Activated T-cell treated with anti-CD3 and anti-CD28 coated beads for 1 hour (primary cell): Measurements from ENCODE around the gene PTPRO.

ENCODE experiments used
- DNase-seq: peaks from one replicate; pipeline ENCODE4 v3.0.0-alpha.2; 2020; ENCODE audit warnings: low read depth

PTPRO gene

DNA sequence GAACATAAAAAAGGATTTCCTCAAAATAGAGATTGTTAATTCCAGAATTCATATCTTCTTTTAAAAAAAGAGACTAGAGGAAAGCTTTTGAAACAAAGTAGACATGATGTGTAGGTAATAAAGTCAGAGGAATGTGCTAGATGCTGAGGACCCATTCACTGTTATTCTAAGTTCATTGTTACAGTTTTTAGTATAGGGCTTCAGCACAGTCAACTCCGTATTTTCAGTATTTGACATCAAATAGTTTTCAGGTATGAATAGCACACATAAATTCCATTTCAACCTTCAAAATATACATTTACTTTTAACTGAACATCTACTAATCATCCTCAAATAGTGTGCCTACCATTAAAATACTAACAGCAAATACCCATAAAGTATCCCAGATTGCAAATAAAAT lies 239.1 kb downstream of the PTPRO start:
- DNase-seq, result no peak

DNA sequence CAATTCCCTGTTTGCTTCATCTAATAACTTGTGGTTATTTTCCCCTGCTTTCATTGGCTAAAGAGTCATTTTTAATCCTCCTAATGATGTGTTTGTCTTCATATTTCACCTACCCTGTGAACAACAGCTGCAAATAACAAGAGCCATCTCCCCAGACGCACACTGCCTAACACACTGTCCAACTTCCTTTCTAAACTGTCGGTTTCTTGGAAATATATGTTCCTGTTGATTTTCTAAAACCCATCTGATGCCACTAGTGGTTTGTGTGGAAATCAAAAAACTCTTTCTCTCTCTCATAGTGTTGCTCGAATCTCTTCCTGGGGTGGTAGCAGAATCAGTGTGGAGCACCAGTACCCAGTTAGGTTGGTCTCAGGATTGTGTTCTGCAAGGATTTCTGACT lies 240.0 kb downstream of the PTPRO start:
- no peak for DNase-seq

DNA sequence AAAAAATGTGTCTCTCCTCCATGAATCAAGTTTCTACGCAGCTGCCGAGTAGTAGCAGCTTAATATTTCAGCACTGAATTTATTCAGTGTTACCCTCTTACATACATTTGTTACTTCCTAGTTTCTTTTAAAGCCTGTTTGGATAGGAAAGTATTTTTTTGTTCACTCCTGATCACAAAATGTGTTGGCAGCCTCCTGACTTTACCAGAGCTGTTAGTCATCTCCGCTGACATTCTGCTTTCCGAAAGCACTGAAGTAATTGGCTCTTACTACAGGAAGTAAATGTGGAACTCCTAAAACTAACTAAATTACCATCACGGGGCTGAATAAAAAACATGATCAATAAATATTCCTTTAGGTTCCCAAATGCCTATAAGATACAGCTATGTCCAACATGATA lies 241.4 kb downstream of the PTPRO start:
- no peak for DNase-seq

DNA sequence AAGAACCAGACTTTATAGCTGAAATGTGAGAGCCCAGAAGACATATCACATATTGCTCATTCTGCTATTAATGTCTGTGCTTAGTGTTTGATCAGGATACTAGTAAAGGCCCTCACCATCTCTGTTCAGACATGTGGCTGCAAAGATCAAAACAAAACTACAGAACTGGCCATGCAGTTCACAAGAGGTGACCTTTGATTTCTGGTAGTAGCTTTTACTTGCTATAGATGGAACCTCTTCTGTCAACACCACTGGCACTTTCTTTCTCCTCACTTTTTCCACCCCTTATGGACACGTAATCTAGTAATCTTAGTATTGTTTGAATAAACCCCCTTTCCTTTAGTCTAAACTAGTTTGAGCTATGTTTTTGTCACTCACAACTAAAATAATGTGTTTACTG lies 252.0 kb downstream of the PTPRO start:
- DNase-seq, result no peak

DNA sequence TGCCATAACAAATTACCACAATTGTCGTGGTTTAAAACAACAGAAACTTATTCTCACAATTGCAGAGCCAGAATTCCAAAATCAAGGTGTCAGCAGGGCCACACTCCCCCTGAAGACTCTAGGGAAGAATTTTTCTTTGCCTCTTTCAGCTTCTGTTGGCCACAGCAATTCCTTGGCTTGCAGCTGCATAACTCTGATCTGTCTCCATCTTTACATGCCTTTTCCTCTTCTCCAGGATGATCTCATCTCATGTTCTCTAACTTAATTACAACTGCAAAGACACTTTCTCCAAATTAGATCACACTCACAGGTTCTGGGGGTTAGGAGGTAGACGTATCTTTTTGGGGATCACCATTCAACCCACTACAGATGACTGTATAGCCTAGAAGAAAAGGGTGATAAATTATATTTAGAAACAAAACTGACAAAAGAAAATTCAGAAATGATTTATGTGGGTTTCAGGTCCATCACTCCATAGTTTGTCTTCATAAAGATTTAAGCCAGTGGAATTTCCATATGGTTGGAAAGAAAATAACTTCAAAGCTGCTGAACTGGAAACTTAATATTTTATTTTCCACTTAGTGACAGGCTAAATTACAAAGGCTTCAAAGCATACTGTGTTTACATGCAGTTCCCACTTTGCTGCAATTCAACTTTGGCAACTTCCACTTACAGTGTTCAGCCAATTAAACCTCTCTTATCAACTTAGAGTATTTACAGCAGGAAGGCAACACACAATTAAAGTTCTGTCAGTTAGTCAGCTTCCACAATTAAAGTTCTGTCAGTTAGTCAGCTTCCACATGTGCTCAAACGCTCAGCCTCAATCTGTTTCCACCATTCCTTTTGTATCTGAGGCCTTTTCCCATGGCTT lies 253.6 kb downstream of the PTPRO start:
- no peak for DNase-seq

DNA sequence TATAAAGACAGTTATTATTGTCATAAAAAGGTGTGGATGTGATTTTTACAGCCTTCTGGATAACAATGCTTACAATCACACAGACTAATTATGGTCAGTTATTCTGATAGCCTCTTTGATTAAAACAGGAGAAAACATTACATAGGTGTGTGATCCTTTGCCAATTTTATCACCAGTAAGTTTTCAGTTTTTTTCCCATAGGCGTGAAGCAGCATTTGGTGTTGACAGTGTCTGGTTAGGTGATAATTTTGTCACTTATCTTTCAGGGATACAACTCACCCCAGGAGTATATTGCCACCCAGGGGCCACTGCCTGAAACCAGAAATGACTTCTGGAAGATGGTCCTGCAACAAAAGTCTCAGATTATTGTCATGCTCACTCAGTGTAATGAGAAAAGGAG lies 258.1 kb downstream of the PTPRO start:
- DNase-seq, result no peak

DNA sequence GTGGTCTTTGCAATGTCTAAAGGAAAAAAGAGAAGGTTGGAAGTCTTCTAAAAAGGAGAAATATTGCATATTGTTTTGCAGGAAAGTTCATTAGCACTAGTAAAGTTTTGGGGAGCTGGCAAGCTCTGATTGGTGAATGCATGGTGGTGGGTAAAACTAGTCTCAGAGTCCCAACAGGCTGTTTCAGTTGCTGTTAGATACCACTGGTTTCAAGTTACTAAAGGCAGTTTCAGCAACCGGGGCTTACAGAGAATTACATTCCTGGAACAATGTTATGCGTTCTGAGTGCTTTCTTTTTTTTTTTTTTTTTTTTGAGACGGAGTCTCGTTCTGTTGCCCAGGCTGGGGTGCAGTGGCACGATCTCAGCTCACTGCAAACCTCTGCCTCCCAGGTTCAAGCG lies 258.7 kb downstream of the PTPRO start:
- no peak for DNase-seq

DNA sequence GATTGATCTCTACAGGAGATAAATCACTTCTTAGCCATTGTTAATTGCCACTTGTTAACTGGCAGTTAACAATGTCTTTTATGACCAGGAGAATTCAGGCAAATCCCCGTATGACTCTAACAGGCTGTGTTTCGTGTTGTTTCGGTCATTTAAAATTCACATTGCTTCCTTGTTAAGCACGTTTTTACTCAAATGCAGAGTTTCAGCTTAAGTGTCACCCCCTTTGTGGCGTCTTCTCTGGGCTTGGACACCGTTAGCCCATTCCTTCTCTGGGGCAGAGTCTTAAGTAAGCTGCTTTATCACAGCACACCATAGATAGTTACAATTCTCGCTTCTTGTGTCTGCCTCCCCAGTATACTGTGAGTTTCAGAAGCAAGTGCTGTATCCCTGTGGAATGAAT lies 261.5 kb downstream of the PTPRO start:
- no peak for DNase-seq

DNA sequence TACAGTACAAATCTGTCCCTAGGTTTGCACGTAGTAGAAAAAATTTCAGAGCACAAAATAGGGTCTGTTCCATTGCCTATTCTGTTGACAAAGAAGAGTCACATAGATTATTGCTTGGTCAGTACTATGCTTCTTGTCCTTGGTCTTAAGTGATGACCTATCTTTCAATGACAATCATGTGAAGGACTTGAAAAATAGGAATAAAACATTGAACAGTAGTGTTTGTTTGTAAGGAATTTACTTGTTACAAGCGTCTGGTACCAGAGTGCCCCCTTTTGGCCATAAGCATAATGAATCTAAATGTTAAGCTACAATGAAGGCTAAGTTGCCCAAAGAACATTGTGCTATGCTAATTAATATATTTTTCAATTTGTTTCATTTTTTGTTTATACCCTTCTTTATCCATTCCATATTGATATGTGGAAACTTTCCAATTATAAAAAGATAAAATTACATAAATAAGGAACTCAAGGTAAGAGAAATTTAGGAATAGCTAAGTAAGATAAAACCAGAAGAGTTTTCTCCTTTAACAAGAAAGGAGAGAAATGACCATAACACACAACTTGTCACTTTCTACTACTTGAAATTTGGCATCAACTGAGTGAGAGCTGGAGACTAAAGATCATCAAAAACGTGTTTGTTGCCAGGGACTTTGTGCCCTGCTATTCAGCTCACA lies 262.2 kb downstream of the PTPRO start:
- DNase-seq, result no peak

DNA sequence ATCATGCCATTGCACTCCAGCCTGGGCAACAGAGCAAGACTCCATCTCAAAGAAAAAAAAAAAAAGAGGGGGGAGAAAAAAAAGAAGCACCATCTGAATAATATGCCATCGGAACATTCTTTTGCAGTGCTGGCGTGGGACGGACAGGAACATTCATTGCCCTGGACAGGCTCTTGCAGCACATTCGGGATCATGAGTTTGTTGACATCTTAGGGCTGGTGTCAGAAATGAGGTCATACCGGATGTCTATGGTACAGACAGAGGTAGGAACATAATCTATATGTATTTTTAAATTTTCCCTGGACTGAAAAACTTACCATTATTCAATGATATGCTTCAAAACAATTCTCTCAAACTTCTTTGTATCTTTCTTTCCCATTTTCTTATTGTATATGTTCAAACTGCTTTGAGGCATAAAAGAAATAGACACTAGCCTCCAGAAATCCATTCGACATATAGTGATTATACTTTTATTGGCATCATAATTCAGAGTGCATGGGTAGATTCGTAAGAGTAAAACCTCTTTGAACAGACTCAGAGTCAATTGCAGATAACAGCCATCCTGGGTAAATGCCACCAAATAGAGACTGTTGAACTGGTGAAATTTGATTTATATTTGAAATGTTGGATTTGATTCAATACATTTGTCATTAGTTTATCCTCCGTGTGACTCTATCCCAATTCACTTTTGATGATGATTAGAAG lies 267.2 kb downstream of the PTPRO start:
- DNase-seq, result no peak

DNA sequence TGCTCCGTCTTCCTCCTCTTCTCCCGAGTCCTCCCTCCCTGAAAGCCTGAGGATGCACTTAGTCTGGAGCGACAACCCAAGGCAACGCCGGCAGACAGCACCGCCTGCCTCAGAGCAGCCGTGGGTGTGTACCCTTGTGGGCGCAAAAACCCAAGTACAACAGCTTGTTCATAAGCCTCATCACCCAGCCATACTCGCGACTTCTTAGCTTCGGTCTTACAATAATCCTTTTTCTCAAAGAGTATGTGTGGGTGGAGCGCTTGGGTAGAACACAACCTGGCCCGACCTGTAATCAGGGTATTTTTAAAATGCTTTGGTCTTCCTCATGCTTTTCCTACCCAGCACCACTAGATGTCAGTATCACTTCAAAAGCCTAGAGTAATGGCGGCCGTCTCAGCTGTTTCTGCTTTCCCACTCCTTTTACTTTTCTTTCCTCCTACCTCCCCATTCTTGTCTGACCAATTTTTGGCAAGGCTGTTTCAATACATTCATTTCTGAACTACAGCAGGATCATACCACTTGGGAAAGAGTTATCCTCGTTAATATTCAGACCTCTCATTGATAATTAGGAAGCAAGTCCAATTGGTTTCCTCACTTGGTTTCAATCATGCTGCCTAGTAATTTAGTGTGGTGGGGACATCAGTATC lies 268.0 kb downstream of the PTPRO start:
- no peak for DNase-seq

DNA sequence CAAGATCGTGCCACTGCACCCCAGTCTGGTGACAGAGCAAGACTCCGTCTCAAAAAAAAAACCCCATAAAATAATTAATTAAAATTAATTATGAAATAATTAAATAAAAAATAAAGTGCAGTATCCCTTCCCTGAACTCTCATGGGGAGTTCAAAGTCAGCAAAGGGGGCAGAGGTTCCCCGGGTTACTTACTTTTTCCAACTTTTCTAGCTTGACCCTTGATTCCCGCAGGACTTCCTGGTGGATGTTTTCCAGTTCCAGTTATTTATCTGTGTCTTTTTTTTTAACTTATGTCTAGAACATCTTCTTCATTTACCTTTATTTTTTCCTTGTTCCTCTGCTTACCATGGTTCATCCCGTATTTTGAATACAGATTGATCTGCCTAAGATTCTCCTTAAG lies 269.5 kb downstream of the PTPRO start:
- DNase-seq, result no peak

DNA sequence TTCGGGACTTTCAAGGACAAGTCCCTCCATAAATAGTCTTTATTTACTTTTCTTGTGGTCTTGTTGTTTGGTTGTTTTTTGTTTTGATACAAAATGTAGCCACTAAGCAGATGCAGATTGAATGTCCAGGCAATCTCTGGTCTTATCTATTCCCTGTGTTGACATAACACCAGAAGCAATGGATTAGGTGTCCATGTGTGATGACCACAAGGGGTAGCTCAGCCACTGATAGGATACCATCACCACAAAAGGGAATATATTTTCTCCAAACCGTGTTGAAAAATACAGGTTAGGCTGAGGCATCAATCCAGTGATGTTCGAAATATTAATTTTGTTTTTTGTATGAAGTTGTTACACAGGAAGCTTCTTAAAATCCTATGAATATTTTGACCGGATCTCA lies 270.6 kb downstream of the PTPRO start:
- no peak for DNase-seq

DNA sequence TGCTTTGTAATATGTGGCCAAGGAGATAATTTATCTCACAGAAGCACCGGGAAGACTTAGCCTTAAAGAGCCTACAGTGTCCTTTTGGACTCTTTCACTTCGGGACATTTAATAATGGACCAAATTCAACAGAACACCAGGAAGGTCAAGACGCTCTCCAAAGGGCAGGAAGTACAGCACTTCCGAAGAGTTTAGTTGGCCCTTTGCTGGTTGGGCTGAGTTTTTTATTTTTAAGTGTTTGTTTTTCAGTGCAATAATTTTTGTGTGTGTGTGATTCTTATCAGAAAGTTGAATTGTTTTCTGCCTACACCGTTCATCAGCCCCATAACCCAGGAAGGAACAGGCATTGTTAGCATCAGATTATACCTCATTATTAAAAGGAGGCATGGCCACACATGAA lies 273.9 kb downstream of the PTPRO start:
- DNase-seq, result no peak

DNA sequence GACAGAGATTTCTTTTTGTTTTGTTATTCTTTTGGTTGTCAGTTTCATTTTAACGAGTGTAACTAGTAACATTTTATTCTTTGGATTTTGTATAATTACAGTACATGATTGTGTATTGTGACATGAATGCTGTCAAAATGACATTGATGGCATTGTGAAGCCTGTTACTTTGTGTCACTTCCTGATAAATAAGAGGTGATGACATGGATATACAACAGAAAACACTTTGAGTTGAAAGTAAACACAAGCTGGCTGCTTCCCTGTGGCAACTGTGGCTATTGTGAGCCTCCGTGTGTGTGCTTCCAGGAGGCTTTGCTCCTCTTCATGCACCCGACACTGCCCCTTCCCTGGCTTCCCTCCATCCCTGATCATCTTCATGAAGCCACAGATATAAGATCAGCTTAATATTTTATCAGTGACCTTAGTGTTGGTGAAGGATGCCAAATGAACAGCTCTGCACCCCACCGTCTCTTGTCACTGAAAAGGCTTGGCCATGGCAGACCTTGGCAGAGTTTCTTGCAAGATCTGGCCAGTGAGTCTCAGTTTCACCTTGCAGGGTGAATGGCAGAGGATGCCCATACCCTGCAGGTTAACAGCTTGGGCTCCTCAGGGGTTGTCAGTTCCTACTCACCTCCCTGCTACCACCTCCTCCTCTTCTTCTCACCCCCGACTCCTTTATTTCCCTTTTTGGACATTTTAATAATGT lies 275.0 kb downstream of the PTPRO start:
- no peak for DNase-seq

DNA sequence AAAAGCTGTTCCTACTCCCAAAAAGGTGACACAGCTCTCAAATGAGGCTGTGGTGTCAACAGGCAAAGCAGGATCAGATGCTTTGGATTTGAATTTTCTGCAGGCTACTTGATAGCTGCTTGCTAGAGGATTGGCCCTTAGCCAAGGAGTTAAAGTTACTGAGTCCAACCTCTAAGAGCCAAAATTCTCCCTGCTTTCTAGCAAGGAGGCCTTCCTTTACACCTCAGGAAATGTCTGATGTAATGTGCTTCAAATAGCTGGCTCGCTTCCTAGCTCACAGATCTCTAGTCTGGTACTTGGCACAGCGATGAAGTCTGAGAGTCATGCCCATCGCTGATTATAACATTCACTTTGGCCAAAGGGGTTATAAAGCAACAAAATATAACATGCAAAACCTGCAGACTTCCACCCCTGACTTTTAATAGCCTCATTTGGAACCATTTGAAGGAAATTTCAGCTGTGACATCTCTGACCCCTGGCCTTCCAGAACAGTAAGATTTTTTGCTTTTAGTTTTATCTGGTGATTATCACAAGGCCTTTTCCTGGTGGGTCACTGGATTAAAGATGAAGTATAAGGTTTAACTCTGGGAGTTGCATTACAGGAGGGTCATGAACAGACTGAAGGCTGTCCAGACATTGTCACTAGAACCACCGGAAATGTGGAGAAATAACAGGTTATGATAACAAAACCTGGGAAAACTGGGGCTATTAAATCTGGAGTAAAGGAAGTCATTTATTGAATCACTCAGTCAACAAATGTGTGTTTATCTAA lies 277.1 kb downstream of the PTPRO start:
- no peak for DNase-seq

DNA sequence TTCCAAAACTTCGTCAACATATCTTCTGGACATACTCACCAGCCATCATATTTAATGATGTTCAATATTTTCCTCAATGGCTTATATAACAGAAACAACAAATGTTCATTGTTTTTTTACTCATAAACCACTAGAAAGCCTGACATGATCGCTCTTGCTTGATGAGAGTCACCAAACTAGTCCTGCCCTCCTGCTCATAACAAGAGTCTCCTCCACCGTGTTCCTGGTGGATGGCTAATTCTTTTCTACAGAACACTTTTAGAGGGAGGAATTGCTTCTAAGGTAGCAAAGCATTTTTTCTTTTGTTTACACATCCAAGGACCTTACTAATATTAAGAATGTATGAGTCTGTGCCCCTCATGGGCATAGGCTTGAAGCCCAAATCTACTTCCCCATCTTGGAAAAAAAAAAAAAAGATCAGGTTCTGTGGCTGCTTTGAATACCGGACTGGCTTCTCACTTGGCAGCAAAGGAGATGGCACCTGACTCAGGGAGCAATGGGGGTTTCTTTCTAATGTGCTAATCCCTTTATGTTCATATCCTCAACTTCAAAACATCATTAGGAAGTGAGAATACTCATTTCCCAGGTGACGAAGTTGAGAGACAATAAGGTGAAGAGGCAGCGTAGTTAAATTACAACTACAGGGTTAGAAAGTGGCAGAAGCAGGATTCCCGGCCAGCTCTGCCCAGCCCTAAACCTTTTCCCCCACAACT lies 278.1 kb downstream of the PTPRO start:
- no peak for DNase-seq

DNA sequence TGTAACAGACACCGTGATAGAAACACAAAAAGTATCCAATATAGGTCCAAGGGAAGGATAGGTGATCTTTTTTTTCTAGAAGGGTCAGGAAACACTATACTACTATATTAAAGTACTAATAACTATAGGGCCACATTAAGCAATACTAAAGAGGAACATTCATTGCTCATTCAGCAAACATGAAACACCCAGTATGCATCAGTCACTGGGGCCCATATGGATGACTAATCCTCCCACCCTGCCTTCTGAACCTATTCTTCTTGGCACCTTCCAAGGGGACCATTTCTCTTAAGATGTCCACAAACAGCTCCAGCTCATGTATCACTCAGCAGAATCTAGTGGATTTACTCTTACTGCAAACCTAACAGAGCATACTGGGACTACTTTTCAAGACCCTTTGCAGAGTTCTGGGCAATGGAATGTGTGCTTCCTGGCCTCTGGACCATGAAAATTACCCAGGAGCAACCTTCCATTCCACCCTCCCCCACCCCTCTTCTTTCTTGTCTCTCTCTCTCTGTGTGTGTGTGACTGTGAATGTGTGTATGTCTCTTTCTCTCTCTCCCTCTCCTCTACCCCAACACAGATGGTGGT lies 279.0 kb downstream of the PTPRO start:
- DNase-seq, result no peak

DNA sequence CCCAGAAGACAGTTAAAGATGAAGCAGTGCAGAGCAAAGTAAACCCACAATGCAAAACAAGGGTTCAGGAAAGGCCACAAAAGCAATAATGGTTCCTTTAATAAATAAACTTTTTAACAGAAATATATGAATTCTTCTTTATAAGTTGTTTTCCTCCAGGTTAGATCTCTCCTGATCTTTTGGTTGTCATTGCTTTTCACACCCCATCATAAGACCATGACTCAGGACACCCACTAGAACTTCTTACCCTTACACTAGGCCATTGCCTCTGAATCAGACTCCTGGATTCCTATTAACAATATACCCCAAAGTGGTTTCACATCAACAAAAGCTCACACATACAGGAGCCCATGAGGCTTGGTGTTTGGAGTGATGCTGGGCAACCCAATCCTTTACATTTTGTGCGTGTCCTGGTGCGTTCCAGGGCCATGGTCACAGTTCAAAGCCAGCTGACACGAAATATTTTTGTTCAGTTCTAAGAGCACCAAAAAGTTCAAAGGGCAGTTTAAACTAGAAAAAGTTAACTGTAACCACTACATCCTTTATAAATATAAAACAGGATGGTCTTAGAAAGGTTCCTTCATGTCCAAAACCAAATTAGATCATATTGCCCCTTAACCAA lies 279.9 kb downstream of the PTPRO start:
- DNase-seq, result no peak
